ENCODE measurements around the gene LRBA. TPM values are rescaled to one million over a fixed set of nuclear protein-coding genes. Genes with fewer than 3 reads are reported as not detected.

LRBA gene
- polyA plus RNA-seq, 1 of the 3 experiments (the other 2 are of a cell fraction) = 11.4 TPM

- no peak for TF ChIP-seq ELF1 (IDR thresholded peaks at IDR 0.05)
- no peak for TF ChIP-seq SMC3 (IDR thresholded peaks at IDR 0.05; ENCODE audit: low read depth, low read length)
- TF ChIP-seq FOXM1 (IDR thresholded peaks at IDR 0.05; ENCODE audit: low read depth) = no peak
- TF ChIP-seq EZH2phosphoT487 (IDR thresholded peaks at IDR 0.05; ENCODE audit: borderline replicate concordance, low read depth) = no peak
- no peak for TF ChIP-seq USF1 (IDR thresholded peaks at IDR 0.05; ENCODE audit: borderline replicate concordance, low read depth)
- no peak for TF ChIP-seq SIN3A (IDR thresholded peaks at IDR 0.05; ENCODE audit: borderline replicate concordance, low read depth, low read length)
- TF ChIP-seq EP300 (IDR thresholded peaks at IDR 0.05; ENCODE audit: borderline replicate concordance in 1 of 2, low read depth in 1 of 2, low read length in 1 of 2) = no peak
- TF ChIP-seq GATA2 (CRISPR knock-in tag; IDR thresholded peaks at IDR 0.05) = no peak
- no peak for TF ChIP-seq JUND (IDR thresholded peaks at IDR 0.05)
- TF ChIP-seq YY1 (IDR thresholded peaks at IDR 0.05; ENCODE audit: low read depth) = no peak
- TF ChIP-seq TAF1 (IDR thresholded peaks at IDR 0.05; ENCODE audit: borderline replicate concordance, low read depth, low read length) = no peak
- no peak for TF ChIP-seq NRF1 (IDR thresholded peaks at IDR 0.05; ENCODE audit: low read depth, low read length)
- no peak for TF ChIP-seq RFX5 (IDR thresholded peaks at IDR 0.05; ENCODE audit: low read length)
- TF ChIP-seq PBX3 (IDR thresholded peaks at IDR 0.05) = no peak
- TF ChIP-seq GABPA (IDR thresholded peaks at IDR 0.05; ENCODE audit: low read depth) = no peak
- no peak for TF ChIP-seq REST (IDR thresholded peaks at IDR 0.05; ENCODE audit: low read depth, low read length)
- TF ChIP-seq, protein P1, sequence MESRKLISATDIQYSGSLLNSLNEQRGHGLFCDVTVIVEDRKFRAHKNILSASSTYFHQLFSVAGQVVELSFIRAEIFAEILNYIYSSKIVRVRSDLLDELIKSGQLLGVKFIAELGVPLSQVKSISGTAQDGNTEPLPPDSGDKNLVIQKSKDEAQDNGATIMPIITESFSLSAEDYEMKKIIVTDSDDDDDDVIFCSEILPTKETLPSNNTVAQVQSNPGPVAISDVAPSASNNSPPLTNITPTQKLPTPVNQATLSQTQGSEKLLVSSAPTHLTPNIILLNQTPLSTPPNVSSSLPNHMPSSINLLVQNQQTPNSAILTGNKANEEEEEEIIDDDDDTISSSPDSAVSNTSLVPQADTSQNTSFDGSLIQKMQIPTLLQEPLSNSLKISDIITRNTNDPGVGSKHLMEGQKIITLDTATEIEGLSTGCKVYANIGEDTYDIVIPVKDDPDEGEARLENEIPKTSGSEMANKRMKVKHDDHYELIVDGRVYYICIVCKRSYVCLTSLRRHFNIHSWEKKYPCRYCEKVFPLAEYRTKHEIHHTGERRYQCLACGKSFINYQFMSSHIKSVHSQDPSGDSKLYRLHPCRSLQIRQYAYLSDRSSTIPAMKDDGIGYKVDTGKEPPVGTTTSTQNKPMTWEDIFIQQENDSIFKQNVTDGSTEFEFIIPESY (IDR thresholded peaks at IDR 0.05; ENCODE audit: borderline replicate concordance, low read depth) = no peak
- no peak for TF ChIP-seq RAD21 (IDR thresholded peaks at IDR 0.05; ENCODE audit: low read length)
- no peak for TF ChIP-seq MXI1 (IDR thresholded peaks at IDR 0.05; ENCODE audit: low read depth, low read length)
- TF ChIP-seq, protein P2, sequence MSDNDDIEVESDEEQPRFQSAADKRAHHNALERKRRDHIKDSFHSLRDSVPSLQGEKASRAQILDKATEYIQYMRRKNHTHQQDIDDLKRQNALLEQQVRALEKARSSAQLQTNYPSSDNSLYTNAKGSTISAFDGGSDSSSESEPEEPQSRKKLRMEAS (IDR thresholded peaks at IDR 0.05; ENCODE audit: low read depth) = no peak
- Histone ChIP-seq H4K20me1 (ENCODE audit: insufficient read depth) (no peaks in the 10 kb centered on the region), H3K27ac (ENCODE audit: low read depth in 2 of 2, low read length in 1 of 2) (peak overlapping the region; percentile 47 to 82; a peak in 3 of 4 replicates), H2AFZ (ENCODE audit: low read depth) (no peak overlapping the region), H3K4me1 (ENCODE audit: control insufficient read depth in 1 of 2, insufficient read depth in 2 of 2, low read depth in 1 of 2, low read length in 1 of 2) (peaks cover 19 to 50% of the 10 kb centered on the region in 2 experiments), H3K9ac (no peak overlapping the region), H3K9me3 (no peaks in the 10 kb centered on the region), H3K9me2 (no peaks in the 10 kb centered on the region), H3K27me3 (ENCODE audit: insufficient read depth) (no peaks in the 10 kb centered on the region), H3K36me3 (replicated peaks in 1 of 2; ENCODE audit: control insufficient read depth in 1 of 2, insufficient read depth in 2 of 2, low read length in 1 of 2) (peaks cover 32 to 37% of the 10 kb centered on the region in 2 experiments), H3K79me2 (ENCODE audit: insufficient read depth) (no peaks in the 10 kb centered on the region; the same call in 1 of the 2 replicates), H3F3A (replicated peaks; ENCODE audit: insufficient read depth) (peaks cover 37% of the 10 kb centered on the region), H3K4me3 (ENCODE audit: low read depth in 2 of 2, low read length in 1 of 2) (no peak overlapping the region), H3K4me2 (no peak overlapping the region)
- DNase-seq = no peak
- CTCF ChIA-PET = interaction anchor here (1.5 to 2.9 kb wide), 3 partner anchors 9 to 221 kb away, joined by 4 to 17 read pairs (median 5); no protein-coding TSS in a partner anchor
- WGBS (ENCODE audit: low lambda C conversion rate) = 81% methylated on average over 4 of the region's 4 CpGs
- POLR2A ChIA-PET = interaction anchor here (0.6 kb wide), 1 partner anchor 840 kb away, joined by 4 read pairs; no protein-coding TSS in a partner anchor
These were observed 783.8 kb downstream of the LRBA start for GRCh38 chr4:150231107-150231770.

Measured in SK-N-SH (cell line).